Activated T-helper 2 cell treated with anti-CD3 and anti-CD28 coated beads, Interferon-gamma antibody, Interleukin-2, Interleukin-4, amounts not matched to agents 10 μg/mL and 5 μg/mL and 100 μg/mL, durations not matched to agents 14 hours and 24 hours and 36 hours (primary cell): ENCODE data around the gene SLC29A3. TPM values are rescaled to one million over a fixed set of nuclear protein-coding genes. Genes with fewer than 3 reads are reported as not detected.

Experiments
- DNase-seq: peaks from one replicate; pipeline ENCODE4 v3.0.0; 2021; ENCODE audit warnings: low spot score
- H3K27ac Mint-ChIP-seq: one replicate; pipeline ENCODE4 v1.8.0; 2021; ENCODE audit warnings: mixed read lengths
- H3K27me3 Mint-ChIP-seq: one replicate; pipeline ENCODE4 v1.8.0; 2021; ENCODE audit warnings: low read depth, mixed read lengths
- H3K36me3 Mint-ChIP-seq: one replicate; pipeline ENCODE4 v1.8.0; 2021; ENCODE audit warnings: low read depth, mixed read lengths
- H3K4me1 Mint-ChIP-seq: one replicate; pipeline ENCODE4 v1.8.0; 2021; ENCODE audit warnings: low read depth, mixed read lengths
- H3K4me3 Mint-ChIP-seq: one replicate; pipeline ENCODE4 v1.8.0; 2021; ENCODE audit warnings: low read depth, mild to moderate bottlenecking, moderate library complexity, mixed read lengths
- H3K9me3 Mint-ChIP-seq: one replicate; pipeline ENCODE4 v1.8.0; 2021; ENCODE audit warnings: mixed read lengths
- intact Hi-C: fragments of 100-400 bp; cut with micrococcal nuclease; formaldehyde crosslinking; loops from one replicate; pipeline ENCODE4 v1.15.1; 2023
- total RNA-seq: library from RNA; stranded (reverse); gene quantifications from 2 replicates; pipeline ENCODE4 v1.2.3, GENCODE V29; 2022

The SLC29A3 gene
- total RNA-seq, 1 donor from 2014 or later = 7.2 TPM

DNA sequence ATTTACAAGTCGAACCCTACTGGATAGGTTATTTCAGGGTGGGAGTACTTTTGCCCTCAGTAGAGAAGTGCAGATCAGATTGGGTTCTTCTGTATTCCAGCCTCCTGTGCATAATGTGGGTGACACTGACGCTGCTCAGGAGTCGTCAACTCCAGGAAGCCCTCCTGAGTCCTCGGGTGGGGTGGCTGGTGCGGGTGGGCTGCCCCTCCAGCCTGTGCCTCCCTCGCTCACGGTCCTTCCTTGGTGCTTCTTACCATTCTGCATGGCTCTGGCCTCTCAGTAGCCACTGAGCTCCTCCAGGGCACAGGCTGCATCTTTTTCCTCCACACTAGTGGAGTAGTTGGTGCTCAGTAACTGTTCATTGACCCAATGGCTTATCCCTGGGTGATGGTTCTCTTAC lies 82.0 kb downstream of the SLC29A3 start:
- Mint-ChIP-seq H3K36me3 (no peaks in the 10 kb centered on the region), H3K4me3 (no peak overlapping the region), H3K9me3 (no peaks in the 10 kb centered on the region), H3K27me3 (peaks cover 35% of the 10 kb centered on the region), H3K27ac (no peak overlapping the region), H3K4me1 (no peaks in the 10 kb centered on the region)
- no peak for DNase-seq
- intact Hi-C loops = no loop called here

DNA sequence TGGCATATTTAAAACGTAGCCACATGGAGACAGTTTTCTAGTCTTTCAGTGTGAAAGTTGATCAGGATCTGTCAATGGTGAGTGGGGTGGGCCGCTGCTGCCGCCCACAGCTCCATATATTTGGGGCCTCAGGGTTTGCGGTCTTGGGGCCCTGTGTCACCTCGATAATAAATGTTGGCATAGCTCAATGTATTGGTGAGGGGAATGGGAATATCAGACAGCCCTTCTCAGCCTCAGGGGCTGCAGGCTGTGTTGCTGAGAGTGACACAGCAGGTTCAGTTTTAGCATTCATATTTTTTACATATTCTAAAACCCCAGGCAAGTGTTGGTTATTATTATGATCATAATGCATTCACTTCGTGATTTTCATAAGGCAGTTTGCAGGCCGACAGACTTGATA lies 82.9 kb downstream of the SLC29A3 start:
- no peak for DNase-seq
- intact Hi-C loops = no loop called here
- Mint-ChIP-seq H3K36me3 (no peaks in the 10 kb centered on the region), H3K27me3 (peaks cover 34% of the 10 kb centered on the region), H3K9me3 (no peaks in the 10 kb centered on the region), H3K4me3 (no peak overlapping the region), H3K27ac (no peak overlapping the region), H3K4me1 (no peaks in the 10 kb centered on the region)

- Mint-ChIP-seq H3K9me3 (no peaks in the 10 kb centered on the region), H3K4me1 (no peaks in the 10 kb centered on the region), H3K4me3 (no peak overlapping the region), H3K27ac (no peak overlapping the region), H3K36me3 (no peaks in the 10 kb centered on the region), H3K27me3 (peaks cover 13% of the 10 kb centered on the region)
- DNase-seq = no peak
- intact Hi-C loops = no loop called here
These were observed 85.6 kb downstream of the SLC29A3 start for GRCh38 chr10:71404503-71405295.

DNA sequence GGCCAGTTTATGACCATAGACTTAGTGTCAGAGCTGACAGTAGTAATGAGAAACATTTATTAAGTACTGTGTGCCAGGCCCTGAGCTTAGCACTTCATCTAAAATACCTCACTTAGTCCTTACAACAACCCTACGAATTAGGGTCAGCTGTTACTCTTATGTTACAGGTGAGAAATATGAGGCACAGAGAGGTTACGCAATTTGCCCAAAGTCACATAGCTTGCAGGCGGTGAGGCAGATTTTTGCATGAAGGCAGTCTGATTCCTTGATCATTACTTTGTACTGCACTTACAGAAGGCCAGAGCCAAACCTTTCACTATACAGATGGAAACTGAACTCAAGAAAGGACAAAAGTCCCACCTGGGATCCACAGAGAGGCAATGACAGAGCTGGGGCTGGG lies 87.8 kb downstream of the SLC29A3 start:
- Mint-ChIP-seq H3K36me3 (no peaks in the 10 kb centered on the region), H3K4me1 (no peaks in the 10 kb centered on the region), H3K27ac (no peak overlapping the region), H3K9me3 (peaks cover 2% of the 10 kb centered on the region), H3K4me3 (no peak overlapping the region), H3K27me3 (peaks cover 4% of the 10 kb centered on the region)
- intact Hi-C loops = no loop called here
- no peak for DNase-seq

DNA sequence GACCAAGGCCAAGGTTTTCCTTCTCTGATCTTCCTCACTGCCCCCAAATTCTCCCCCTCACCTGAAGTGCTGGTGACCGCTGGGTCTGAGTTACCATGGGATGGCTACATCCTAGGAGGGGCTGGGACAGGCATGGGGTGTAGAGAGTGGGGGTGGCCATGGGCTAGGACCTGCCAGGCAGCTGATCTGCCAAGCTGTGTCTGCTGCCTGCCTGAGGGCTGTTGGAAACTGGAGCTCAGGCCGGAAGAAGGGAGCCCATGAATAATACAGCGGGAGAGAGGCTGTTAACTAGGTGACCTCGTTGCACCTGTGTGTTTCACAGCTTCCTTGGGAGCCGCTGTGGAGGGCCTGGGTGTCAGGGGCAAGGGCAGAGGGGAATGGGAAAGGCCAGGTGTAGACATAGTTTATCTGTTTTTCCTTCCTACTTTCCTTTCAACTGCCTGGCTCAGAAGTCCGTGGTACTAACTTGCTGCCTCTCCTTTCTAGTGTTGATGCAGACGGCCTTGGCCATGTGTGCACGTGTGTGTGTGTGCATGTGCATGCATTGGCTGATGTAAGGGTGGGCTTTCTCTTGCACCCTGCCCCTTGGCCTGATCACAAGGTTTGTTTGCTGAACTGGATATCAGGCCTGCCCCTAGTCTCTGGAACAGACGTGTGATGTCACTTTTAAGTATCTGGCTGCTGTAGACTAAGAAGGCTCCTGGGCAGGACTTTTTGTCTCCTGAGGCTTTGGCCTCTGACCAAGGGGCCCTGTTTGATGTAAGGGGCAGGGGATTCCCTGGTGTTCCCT lies 89.6 kb downstream of the SLC29A3 start:
- H3K9me3 Mint-ChIP-seq = peaks cover 4% of the 10 kb centered on the region
- intact Hi-C loops = no loop called here
- no peaks in the 10 kb centered on the region for H3K4me1 Mint-ChIP-seq
- no peaks in the 10 kb centered on the region for H3K36me3 Mint-ChIP-seq
- H3K4me3 Mint-ChIP-seq = no peak overlapping the region
- no peak overlapping the region for H3K27ac Mint-ChIP-seq
- H3K27me3 Mint-ChIP-seq = peaks cover 10% of the 10 kb centered on the region
- DNase-seq = no peak

DNA sequence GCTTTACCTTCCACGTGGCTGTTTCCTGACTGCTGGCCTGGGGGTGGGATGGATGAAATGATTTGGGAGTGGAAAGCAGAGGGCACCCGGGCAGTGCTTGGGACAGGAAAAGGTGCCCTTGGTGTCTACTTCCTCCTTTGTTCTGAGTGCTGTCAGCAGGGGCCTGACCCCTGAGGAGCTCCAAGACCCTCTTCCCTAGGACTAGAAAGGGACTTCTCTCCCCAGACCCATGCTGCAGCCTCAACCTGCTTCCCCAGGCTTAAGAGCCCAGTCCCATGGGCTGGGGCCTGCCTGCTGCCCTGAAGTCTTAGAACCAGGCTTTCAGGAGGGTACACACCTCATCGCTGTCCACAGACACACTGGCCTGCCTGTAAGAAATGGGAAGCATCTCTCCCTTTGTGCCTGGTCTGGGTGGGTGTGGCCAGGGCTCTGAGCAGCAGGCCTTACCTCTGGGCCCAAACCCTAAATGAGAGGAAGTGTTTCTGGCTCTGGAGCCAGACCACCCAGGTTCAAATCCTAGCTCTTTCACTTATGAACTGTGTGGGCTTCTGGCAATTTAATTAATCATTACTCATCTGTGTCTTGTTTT lies 90.6 kb downstream of the SLC29A3 start:
- H3K36me3 Mint-ChIP-seq = no peaks in the 10 kb centered on the region
- DNase-seq = no peak
- H3K27ac Mint-ChIP-seq = no peak overlapping the region
- no peak overlapping the region for H3K4me3 Mint-ChIP-seq
- no peaks in the 10 kb centered on the region for H3K4me1 Mint-ChIP-seq
- intact Hi-C loops = no loop called here
- H3K27me3 Mint-ChIP-seq = peaks cover 14% of the 10 kb centered on the region
- H3K9me3 Mint-ChIP-seq = peaks cover 4% of the 10 kb centered on the region

Other genes starting within 250 kb of the SLC29A3 start
- gene UNC5B, start 106.7 kb upstream of the SLC29A3 start, total RNA-seq = 0.07 TPM in 1 of 2 replicates, not detected in the other
- 0.44 and 0.55 TPM in 2 replicates for gene CDH23, start 77.7 kb downstream of the SLC29A3 start, total RNA-seq